NT2/D1 (cell line): ENCODE measurements around the gene DAD1.

Source experiments
- SUZ12 ChIP-seq: IDR thresholded peaks from 2 replicates; pipeline ENCODE4 v1.6.1; 2011; ENCODE audit not compliant: insufficient read length, insufficient read depth; ENCODE audit errors: extremely low read depth
- YY1 ChIP-seq: IDR thresholded peaks from 2 replicates; pipeline ENCODE4 v1.6.1; 2011; ENCODE audit not compliant: insufficient read length, insufficient read depth

DNA sequence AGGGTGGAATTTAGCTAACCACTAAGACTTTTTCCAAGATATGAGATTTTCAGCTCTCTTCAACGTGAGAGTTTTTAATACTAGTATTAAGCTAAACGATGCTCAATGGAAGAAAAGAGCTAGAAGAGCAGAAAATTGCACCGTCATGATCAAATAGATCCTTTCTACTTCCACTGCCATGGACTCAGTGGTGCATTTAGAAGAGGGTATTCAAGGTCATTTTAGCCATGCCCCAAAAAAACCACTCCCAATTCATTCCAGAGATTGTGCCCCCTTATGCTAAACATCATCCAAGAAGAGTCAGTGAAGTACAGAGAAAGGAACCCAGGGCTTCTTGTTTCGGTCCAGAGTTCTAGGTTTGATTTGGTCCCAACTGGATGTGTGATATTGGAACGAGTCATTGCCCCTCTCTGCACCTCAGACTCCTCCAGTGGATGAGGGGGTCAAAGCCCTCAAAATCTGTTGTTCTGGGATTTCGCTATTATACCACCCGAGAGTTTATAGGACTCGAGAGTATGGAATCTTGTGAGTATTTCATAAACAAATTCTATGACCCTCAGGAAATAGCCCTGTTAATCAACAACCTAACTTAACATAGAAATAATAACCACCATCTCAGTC lies 55.2 kb downstream of the DAD1 start:
- TF ChIP-seq YY1 (no peak), SUZ12 (no peak)
